HUES48 (cell line): ENCODE data around the gene DNASE1.

Experiments used
- H3K27ac ChIP-seq: one replicate; pipeline ENCODE4 v1.7.0; 2013; ENCODE audit warnings: low read depth, low read length, inconsistent platforms
- H3K27me3 ChIP-seq: 2 replicates; pipeline ENCODE4 v1.6.1; 2013; ENCODE audit warnings: mild to moderate bottlenecking, low read length; ENCODE audit not compliant: control insufficient read depth, insufficient read depth
- H3K36me3 ChIP-seq: 2 replicates; pipeline ENCODE4 v1.6.1; 2013; ENCODE audit warnings: low read length; ENCODE audit not compliant: control insufficient read depth, insufficient read depth
- H3K4me1 ChIP-seq: 2 replicates; pipeline ENCODE4 v1.6.1; 2013; ENCODE audit warnings: mild to moderate bottlenecking, low read length; ENCODE audit not compliant: control insufficient read depth, insufficient read depth
- H3K4me3 ChIP-seq: 2 replicates; pipeline ENCODE4 v1.5.1; 2013; ENCODE audit warnings: mild to moderate bottlenecking, low read depth, low read length
- H3K9ac ChIP-seq: 2 replicates; pipeline ENCODE4 v1.6.1; 2013; ENCODE audit warnings: mild to moderate bottlenecking, low read depth, low read length, moderate library complexity
- H3K9me3 ChIP-seq: 2 replicates; pipeline ENCODE4 v1.6.1; 2013; ENCODE audit warnings: low read length; ENCODE audit not compliant: control insufficient read depth, insufficient read depth

DNASE1 gene

DNA sequence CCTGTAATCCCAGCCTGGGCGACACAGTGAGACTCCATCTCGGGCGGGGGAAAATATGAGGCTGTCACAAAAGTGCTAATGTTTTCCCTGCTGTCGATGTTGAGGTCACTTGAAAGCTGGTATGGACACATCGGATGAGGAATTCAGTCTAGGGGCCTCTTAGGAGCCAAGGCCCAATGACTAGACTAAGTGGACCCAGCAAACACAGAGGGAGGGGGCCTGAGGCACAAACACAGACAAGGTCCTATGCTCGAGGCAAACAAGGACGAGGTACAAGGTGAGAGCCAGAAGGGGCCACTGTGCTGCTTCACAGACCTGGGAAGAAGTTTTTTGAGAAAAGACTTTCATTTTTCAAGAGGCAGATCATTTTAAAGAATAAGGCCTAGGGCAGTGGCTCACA is 47.6 kb downstream of the DNASE1 start:
- H3K4me1 ChIP-seq = no peaks in the 10 kb centered on the region

DNA sequence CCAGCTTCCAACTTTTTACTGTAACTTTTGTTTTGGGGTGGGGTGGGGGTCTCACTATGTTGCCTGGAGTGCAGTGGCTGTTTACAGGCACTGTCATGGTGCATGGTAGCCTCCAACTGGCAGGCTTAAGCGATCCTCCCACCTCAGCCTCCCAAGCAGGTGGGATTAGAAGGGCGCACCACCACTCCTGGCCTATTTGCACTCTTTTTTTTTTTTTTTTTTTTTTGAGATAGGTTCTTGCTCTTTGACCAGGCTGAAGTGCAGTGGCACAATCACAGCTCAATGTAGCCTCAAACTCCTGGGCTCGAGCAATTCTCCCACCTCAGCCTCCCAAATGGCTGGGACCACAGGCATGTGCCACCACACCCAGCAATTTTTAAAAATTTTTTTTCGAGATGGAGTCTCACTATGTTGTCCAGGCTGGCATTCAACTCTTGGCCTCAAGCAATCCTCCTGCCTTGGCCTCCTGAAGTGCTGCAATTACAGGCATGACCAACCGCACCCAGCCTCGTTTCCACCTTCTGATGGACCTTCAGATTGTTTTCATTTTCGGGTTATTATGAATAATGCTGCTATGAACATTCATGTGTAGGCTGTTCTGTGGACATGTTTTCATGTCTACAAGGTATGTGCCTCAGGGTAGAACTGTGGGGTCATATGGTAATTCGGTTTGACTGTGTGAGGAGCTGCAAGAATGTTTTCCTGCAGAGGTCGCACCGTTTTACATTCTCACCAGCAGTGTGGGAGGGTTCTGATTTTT is 51.9 kb downstream of the DNASE1 start:
- no peaks in the 10 kb centered on the region for H3K9me3 ChIP-seq

More for the DNA sequence above, 47.6 kb downstream of the DNASE1 start:
- Histone ChIP-seq H3K4me3 (no peak overlapping the region), H3K27me3 (no peaks in the 10 kb centered on the region), H3K9me3 (no peaks in the 10 kb centered on the region), H3K27ac (no peak overlapping the region), H3K9ac (no peak overlapping the region), H3K36me3 (peaks cover 12% of the 10 kb centered on the region)

More for the DNA sequence above, 51.9 kb downstream of the DNASE1 start:
- Histone ChIP-seq H3K27ac (no peak overlapping the region), H3K36me3 (peaks cover 15% of the 10 kb centered on the region), H3K4me1 (no peaks in the 10 kb centered on the region), H3K9ac (no peak overlapping the region), H3K27me3 (no peaks in the 10 kb centered on the region), H3K4me3 (no peak overlapping the region)
